Measurements from ENCODE around the gene ADIRF.
"Not testable (repeated sequence)": the region's sequence is repeated elsewhere in the genome, so short reads cannot be mapped to it uniquely, and the experiment has no call there.

The ADIRF gene

GRCh38 chr10:86968271-86968993, at the start of gene ADIRF:
ADIRF (plus strand) TSS chr10:86968482; CDS start chr10:86968545, 63 bp downstream.
- no peak for TF ChIP-seq POLR2A (IDR thresholded peaks at IDR 0.05; ENCODE audit: low read depth, low read length)
- FAIRE-seq, result no peak
- no peak for DNase-seq (ENCODE audit: insufficient read length, low spot score)

GRCh38 chr10:86922553-86922961, 45.7 kb upstream of the ADIRF start:
- FAIRE-seq (no peak), DNase-seq (ENCODE audit: insufficient read length, low spot score) (no peak)
- no peak for TF ChIP-seq POLR2A (IDR thresholded peaks at IDR 0.05; ENCODE audit: low read depth, low read length)

- FAIRE-seq (no peak), DNase-seq (ENCODE audit: insufficient read length, low spot score) (no peak)
- TF ChIP-seq POLR2A (IDR thresholded peaks at IDR 0.05; ENCODE audit: low read depth, low read length), result no peak
These were observed 38.6 kb upstream of the ADIRF start for GRCh38 chr10:86929468-86930380.

- TF ChIP-seq POLR2A (IDR thresholded peaks at IDR 0.05; ENCODE audit: low read depth, low read length), result no peak
- FAIRE-seq, result no peak
- no peak for DNase-seq (ENCODE audit: insufficient read length, low spot score)
These were observed 36.4 kb upstream of the ADIRF start for GRCh38 chr10:86931872-86932271.

- no peak for FAIRE-seq
- no peak for TF ChIP-seq POLR2A (IDR thresholded peaks at IDR 0.05; ENCODE audit: low read depth, low read length)
- DNase-seq (ENCODE audit: insufficient read length, low spot score), result no peak
These were observed 35.6 kb upstream of the ADIRF start for GRCh38 chr10:86932674-86933073.

GRCh38 chr10:86934162-86934711, 34.0 kb upstream of the ADIRF start:
- FAIRE-seq; DNase-seq (ENCODE audit: insufficient read length, low spot score): not testable (repeated sequence)

GRCh38 chr10:86936661-86937501, 31.4 kb upstream of the ADIRF start:
- FAIRE-seq (no peak), DNase-seq (ENCODE audit: insufficient read length, low spot score) (peak; percentile 61)

GRCh38 chr10:86937502-86938154, 30.7 kb upstream of the ADIRF start:
- no peak for TF ChIP-seq POLR2A (IDR thresholded peaks at IDR 0.05; ENCODE audit: low read depth, low read length)
- no peak for DNase-seq (ENCODE audit: insufficient read length, low spot score)
- FAIRE-seq, result no peak

More at GRCh38 chr10:86936661-86937501, 31.4 kb upstream of the ADIRF start:
- no peak for TF ChIP-seq POLR2A (IDR thresholded peaks at IDR 0.05; ENCODE audit: low read depth, low read length)

- DNase-seq (ENCODE audit: insufficient read length, low spot score), result no peak
- no peak for TF ChIP-seq POLR2A (IDR thresholded peaks at IDR 0.05; ENCODE audit: low read depth, low read length)
- FAIRE-seq, result no peak
These were observed 30.0 kb upstream of the ADIRF start for GRCh38 chr10:86938260-86938659.

GRCh38 chr10:86940076-86940475, 28.2 kb upstream of the ADIRF start:
- not testable (repeated sequence) for FAIRE-seq; DNase-seq (ENCODE audit: insufficient read length, low spot score)

- TF ChIP-seq POLR2A (IDR thresholded peaks at IDR 0.05; ENCODE audit: low read depth, low read length), result no peak
- FAIRE-seq (no peak), DNase-seq (ENCODE audit: insufficient read length, low spot score) (no peak)
These were observed 27.6 kb upstream of the ADIRF start for GRCh38 chr10:86940677-86941076.

GRCh38 chr10:86941426-86941825, 26.9 kb upstream of the ADIRF start:
- DNase-seq (ENCODE audit: insufficient read length, low spot score) (no peak), FAIRE-seq (no peak)
- TF ChIP-seq POLR2A (IDR thresholded peaks at IDR 0.05; ENCODE audit: low read depth, low read length), result no peak

GRCh38 chr10:86941991-86942421, 26.3 kb upstream of the ADIRF start:
- DNase-seq (ENCODE audit: insufficient read length, low spot score), result no peak
- no peak for FAIRE-seq
- no peak for TF ChIP-seq POLR2A (IDR thresholded peaks at IDR 0.05; ENCODE audit: low read depth, low read length)

All from H54 (cell line).